Suppressor macrophage (primary cell): ENCODE data around the gene IFNA17.
"Not testable (repeated sequence)": the region's sequence is repeated elsewhere in the genome, so short reads cannot be mapped to it uniquely, and the experiment has no call there.

Source experiments
- DNase-seq, 4 experiments: peaks; one replicate each; pipeline ENCODE4 v3.0.0-alpha.2; 2020 to 2022

Gene IFNA17

DNA sequence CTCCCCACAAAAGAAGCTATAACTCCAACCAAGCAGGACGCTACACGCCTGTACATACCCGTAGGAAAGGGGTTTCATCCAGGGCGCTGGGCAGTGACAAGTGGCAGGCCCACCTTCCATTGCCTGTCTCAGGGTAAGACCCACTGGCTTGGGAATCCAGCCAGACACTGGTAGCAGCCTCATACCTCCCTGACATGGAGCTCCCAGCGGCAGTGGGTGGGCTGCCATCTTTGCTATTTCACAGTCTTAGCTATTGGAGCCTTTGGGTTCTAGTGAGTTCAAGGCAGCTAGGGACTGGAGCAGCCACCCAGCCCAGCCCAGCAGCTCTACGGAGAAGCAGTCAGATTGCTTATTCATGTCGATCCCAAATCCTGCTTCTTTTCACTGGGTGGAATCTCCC lies 17.7 kb downstream of the IFNA17 start:
- DNase-seq = no peak

DNA sequence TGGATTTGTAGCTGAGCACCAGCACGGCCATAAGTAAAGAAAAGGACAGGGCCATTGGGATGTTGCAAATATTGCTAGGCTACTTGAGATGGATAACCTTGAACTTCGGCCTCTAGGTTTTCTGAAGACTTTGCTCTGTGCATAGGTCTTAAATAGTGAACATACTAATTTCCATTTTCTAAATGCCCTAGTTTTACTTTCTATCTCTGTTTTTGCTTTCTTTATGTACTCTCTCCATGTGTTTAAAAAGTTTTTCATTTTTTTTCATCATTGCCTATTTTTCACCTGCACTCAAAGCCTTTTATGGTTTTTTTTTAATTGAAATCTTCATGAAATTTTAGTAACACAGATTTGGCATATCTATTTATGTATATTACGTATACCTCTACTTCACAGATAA lies 21.0 kb downstream of the IFNA17 start, which contains the start of gene IFNA10:
Gene IFNA10 (minus strand): TSS at position 101 of the 400 bp plus-strand sequence. CDS start 46 bp downstream, at position 55.
- DNase-seq = not testable (repeated sequence)

DNA sequence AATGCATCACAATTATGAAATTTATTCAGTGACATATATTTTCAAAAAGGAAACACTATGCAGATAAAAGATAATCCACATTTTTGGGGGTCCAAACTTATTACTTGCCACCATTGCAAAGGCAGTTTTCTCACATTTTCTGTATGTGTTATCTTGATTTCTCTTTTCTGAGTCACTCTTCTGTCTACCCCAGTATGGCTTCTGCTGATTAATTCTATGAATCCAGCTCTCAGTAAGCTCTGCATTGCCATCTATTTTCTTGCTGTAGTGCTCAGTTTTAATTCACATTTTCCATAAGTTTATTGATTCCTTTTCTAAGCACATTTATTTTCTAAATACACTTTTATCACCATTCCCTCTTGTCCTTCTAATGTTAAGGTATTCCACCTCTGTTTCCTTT lies 22.8 kb downstream of the IFNA17 start:
- DNase-seq = no peak

DNA sequence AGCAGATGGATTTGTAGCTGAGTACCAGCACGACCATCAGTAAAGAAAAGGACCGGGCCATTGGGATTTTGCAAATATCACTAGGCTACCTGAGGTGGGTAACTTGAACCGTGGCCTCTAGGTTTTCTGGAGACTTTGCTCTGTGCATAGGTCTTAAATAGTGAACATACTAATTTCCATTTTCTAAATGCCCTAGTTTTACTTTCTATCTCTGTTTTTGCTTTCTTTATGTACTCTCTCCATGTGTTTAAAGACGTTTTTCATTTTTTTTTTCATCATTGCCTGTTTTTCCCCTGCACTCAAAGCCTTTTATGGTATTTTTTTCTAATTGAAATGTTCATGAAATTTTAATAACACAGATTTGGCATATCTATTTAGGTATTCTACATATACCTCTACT lies 25.9 kb downstream of the IFNA17 start, which contains the start of gene IFNA7:
Gene IFNA7 (minus strand): TSS at position 101 of the 400 bp plus-strand sequence. CDS start 40 bp downstream, at position 61.
- not testable (repeated sequence) for DNase-seq

DNA sequence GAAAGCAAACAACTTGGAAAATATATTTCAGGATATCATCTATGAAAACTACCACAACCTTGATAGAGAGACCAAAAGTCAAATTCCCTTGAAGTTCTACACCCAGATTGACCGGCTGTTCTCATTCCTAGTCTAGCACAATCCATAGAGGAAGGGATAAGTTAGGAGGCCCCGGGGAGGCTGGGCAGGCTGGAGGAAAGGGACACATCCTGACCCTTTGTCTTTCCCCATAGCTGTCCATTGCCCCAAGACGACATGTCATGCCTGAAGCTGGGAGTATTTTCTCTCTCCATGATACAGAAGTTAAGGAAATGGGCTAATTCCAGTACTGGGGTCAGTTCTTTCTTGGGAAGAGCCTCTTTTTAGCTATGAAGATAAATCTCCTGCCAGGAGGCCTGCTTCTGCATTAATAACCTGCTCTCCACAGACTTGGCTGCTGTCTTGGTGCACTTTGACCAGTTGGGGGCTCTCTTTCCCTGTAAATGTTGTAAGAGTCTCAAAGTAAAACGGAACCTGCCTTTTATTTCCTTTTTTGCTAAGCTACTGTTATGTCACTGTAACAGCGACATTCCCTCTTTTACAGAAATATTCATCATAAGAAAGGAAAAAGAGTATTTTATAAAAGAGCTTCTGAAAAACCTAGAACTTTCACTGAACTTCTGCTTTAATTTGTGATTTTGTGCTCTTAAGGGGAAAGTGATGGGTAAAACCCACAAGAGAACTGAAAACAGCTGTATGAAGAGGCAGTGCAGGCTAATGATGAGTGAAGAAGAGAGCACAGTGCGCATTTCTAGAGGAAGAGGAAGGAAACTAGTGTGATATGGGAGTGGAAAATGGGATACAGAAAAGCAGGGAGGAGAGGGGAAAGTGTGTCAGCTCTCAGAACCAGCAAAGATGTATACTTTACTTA lies 32.9 kb downstream of the IFNA17 start:
- peak; percentile 42 to 75 (median 64) for DNase-seq

DNA sequence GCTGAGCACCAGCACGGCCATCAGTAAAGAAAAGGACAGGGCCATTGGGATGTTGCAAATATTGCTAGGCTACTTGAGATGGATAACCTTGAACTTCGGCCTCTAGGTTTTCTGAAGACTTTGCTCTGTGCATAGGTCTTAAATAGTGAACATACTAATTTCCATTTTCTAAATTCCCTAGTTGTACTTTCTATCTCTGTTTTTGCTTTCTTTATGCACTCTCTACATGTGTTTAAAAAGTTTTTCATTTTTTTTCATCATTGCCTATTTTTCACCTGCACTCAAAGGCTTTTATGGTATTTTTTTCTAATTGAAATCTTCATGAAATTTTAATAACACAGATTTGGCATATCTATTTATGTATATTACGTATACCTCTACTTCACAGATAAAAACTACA lies 40.5 kb downstream of the IFNA17 start, which contains the start of gene IFNA4:
Gene IFNA4 (minus strand): TSS at position 101 of the 400 bp plus-strand sequence. CDS start 56 bp downstream, at position 45.
- not testable (repeated sequence) for DNase-seq

DNA sequence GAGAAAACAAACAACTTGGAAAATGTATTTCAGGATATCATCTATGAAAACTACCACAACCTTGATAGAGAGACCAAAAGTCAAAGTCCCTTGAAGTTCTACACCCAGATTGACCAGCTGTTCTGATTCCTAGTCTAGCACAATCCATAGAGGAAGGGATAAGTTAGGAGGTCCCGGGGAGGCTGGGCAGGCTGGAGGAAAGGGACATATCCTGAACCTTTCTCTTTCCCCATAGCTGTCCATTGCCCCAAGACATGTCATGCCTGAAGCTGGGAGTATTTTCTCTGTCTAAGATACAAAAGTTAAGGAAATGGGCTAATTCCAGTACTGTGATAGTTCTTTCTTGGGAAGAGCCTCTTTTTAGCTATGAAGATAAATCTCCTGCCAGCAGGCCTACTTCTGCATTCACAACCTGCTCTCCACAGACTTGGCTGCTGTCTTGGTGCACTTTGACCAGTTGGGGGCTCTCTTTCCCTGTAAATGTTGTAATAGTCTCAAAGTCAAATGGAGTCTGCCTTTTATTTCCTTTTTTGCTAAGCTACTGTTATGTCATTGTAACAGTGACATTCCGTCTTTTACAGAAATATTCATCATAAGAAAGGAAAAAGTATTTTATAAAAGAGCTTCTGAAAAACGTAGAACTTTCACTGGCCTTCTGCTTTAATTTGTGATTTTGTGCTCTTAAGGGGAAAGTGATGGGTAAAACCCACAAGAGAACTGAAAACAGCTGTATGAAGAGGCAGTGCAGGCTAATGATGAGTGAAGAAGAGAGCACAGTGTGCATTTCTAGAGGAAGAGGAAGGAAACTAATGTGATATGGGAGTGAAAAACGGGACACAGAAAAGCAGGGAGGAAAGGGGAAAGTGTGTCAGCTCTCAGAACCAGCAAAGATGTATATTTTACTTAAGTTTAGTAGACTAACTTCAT lies 44.9 kb downstream of the IFNA17 start:
- peak; percentile 63 to 74 (median 70) for DNase-seq
